Measurements from ENCODE around the gene SRGAP1.

Gene SRGAP1

DNA sequence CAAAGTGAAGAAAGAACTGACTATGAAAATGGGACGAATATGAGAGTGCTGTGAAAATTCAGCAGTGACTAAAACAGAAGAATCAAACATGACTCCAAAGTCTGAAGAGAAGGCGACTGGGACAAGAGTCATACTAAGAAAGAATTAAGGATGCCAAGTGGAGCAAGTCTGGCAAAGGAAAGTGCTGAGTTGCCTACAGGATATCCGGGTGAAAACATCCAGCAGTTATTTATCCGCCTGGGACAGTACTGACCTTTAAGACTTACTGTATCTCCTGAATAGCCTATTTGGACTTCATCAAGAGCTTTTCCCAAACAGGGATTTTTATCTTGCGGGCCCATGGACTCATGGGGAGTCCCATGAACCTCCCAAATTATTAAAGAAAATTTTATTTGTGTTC lies 336.5 kb downstream of the SRGAP1 start:
- CTCF ChIA-PET, result interaction anchor here (0.6 to 1.9 kb wide), 13 partner anchors 18 to 355 kb away, joined by 3 to 8 read pairs (median 4); no protein-coding TSS in a partner anchor
- no peak overlapping the region for H3K4me3 ChIP-seq (ENCODE audit: low read depth, low read length)
- no peaks in the 10 kb centered on the region for H3K9me3 ChIP-seq (ENCODE audit: control insufficient read depth, insufficient read depth, low read depth, low read length)
- no peaks in the 10 kb centered on the region for H3K36me3 ChIP-seq (ENCODE audit: control insufficient read depth in 2 of 2, insufficient read depth in 1 of 2, low read length in 2 of 2)
- no peak overlapping the region for H3K27ac ChIP-seq (ENCODE audit: extremely low read depth, low read depth, low read length)
- TF ChIP-seq, protein P1, sequence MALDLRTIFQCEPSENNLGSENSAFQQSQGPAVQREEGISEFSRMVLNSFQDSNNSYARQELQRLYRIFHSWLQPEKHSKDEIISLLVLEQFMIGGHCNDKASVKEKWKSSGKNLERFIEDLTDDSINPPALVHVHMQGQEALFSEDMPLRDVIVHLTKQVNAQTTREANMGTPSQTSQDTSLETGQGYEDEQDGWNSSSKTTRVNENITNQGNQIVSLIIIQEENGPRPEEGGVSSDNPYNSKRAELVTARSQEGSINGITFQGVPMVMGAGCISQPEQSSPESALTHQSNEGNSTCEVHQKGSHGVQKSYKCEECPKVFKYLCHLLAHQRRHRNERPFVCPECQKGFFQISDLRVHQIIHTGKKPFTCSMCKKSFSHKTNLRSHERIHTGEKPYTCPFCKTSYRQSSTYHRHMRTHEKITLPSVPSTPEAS (tag by site-specific recombination; IDR thresholded peaks at IDR 0.05), result no peak
- TF ChIP-seq, protein P2, sequence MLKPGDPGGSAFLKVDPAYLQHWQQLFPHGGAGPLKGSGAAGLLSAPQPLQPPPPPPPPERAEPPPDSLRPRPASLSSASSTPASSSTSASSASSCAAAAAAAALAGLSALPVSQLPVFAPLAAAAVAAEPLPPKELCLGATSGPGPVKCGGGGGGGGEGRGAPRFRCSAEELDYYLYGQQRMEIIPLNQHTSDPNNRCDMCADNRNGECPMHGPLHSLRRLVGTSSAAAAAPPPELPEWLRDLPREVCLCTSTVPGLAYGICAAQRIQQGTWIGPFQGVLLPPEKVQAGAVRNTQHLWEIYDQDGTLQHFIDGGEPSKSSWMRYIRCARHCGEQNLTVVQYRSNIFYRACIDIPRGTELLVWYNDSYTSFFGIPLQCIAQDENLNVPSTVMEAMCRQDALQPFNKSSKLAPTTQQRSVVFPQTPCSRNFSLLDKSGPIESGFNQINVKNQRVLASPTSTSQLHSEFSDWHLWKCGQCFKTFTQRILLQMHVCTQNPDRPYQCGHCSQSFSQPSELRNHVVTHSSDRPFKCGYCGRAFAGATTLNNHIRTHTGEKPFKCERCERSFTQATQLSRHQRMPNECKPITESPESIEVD (tag by site-specific recombination; IDR thresholded peaks at IDR 0.05), result no peak
- no peak for TF ChIP-seq ZNF623 (tag by site-specific recombination; IDR thresholded peaks at IDR 0.05)
- TF ChIP-seq ZNF510 (tag by site-specific recombination; IDR thresholded peaks at IDR 0.05; ENCODE audit: insufficient replicate concordance), result no peak
- no peak for TF ChIP-seq GLI2 (tag by site-specific recombination; IDR thresholded peaks at IDR 0.05; ENCODE audit: borderline replicate concordance, low read depth)
- TF ChIP-seq, protein P3, sequence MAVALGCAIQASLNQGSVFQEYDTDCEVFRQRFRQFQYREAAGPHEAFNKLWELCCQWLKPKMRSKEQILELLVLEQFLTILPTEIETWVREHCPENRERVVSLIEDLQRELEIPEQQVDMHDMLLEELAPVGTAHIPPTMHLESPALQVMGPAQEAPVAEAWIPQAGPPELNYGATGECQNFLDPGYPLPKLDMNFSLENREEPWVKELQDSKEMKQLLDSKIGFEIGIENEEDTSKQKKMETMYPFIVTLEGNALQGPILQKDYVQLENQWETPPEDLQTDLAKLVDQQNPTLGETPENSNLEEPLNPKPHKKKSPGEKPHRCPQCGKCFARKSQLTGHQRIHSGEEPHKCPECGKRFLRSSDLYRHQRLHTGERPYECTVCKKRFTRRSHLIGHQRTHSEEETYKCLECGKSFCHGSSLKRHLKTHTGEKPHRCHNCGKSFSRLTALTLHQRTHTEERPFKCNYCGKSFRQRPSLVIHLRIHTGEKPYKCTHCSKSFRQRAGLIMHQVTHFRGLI (tag by site-specific recombination; IDR thresholded peaks at IDR 0.05), result no peak
- TF ChIP-seq ZNF707 (tag by site-specific recombination; IDR thresholded peaks at IDR 0.05), result no peak
- TF ChIP-seq ZNF184 (tag by site-specific recombination; IDR thresholded peaks at IDR 0.05), result no peak
- no peak for TF ChIP-seq ZEB2 (tag by site-specific recombination; IDR thresholded peaks at IDR 0.05)
- TF ChIP-seq SP2 (tag by site-specific recombination; IDR thresholded peaks at IDR 0.05), result no peak
- no peak for TF ChIP-seq ZNF426 (tag by site-specific recombination; IDR thresholded peaks at IDR 0.05)
- TF ChIP-seq ZNF266 (tag by site-specific recombination; IDR thresholded peaks at IDR 0.05; ENCODE audit: low read depth), result no peak
- no peak for TF ChIP-seq ZNF558 (tag by site-specific recombination; IDR thresholded peaks at IDR 0.05)
- TF ChIP-seq ZNF248 (tag by site-specific recombination; IDR thresholded peaks at IDR 0.05), result no peak
- no peak for TF ChIP-seq ZNF837 (tag by site-specific recombination; IDR thresholded peaks at IDR 0.05)
- POLR2A ChIA-PET, result no interaction called here
- no peaks in the 10 kb centered on the region for H3K4me1 ChIP-seq (ENCODE audit: control insufficient read depth, insufficient read depth, low read length)

DNA sequence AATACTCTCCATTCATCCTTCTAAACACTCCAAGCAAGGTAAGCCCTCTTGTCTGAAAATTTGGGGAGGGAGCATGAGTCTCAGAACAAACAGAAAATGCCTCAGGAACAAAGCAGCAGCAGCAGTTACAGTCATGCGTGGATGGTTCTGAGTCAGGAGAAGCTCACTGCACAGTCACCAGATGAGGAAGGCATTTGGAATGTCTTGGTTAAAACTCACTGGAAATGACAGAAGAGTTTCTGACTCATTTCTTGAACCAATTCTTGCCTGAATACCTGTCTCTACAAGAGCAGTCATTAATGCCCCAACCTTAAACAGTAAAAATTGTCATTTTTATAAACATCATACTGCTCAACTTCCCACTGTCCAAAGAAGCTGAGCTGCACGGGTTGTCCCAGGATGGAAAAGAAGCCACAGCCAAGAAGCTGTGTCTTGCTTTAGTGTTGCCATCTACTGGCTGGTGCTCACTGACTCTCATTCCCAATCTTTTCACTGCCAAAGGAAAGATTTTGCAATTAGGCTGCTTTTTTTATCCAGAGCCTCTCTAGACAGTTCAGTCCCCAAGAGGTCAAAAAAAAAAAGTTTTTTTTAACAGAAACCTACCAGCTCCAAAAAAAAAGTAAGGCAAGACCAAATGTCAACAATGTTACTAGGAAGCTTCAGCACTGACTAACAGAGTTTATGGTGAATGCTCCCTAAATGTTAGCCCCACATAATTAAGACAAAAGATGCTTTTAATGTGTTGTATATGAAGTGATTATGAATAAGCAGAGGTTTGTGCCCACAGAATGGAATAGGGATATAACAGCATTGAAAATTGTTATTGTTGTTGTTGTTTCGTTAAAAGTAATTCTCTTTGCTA lies 337.2 kb downstream of the SRGAP1 start:
- no peak overlapping the region for H3K4me3 ChIP-seq (ENCODE audit: low read depth, low read length)
- CTCF ChIA-PET, result interaction anchor here (0.6 to 1.8 kb wide), 19 partner anchors 18 to 355 kb away, joined by 3 to 11 read pairs (median 4); no protein-coding TSS in a partner anchor
- TF ChIP-seq IKZF3 (tag by site-specific recombination; IDR thresholded peaks at IDR 0.05), result peak; percentile 47
- TF ChIP-seq ZNF776 (tag by site-specific recombination; IDR thresholded peaks at IDR 0.05; ENCODE audit: borderline replicate concordance), result no peak
- 0 out of 2 replicates have a peak, but pooled peaks have one; percentile 33 for TF ChIP-seq ZNF335 (tag by site-specific recombination; conservative IDR thresholded peaks at IDR 0.05)
- TF ChIP-seq ZNF654 (tag by site-specific recombination; IDR thresholded peaks at IDR 0.05; ENCODE audit: low read depth), result peak; percentile 79
- TF ChIP-seq ZNF404 (tag by site-specific recombination; IDR thresholded peaks at IDR 0.05), result no peak
- TF ChIP-seq ZNF23 (tag by site-specific recombination; IDR thresholded peaks at IDR 0.05; ENCODE audit: borderline replicate concordance), result no peak
- TF ChIP-seq ZNF394 (tag by site-specific recombination; IDR thresholded peaks at IDR 0.05; ENCODE audit: borderline replicate concordance), result peak; percentile 16; the same call in 1 of the 2 replicates
- no peak for TF ChIP-seq ZNF585B (tag by site-specific recombination; IDR thresholded peaks at IDR 0.05)
- peak; percentile 67; the same call in 1 of the 2 replicates for TF ChIP-seq ZNF10 (tag by site-specific recombination; IDR thresholded peaks at IDR 0.05)
- no peak for TF ChIP-seq ZBTB20 (tag by site-specific recombination; IDR thresholded peaks at IDR 0.05)
- no peak for TF ChIP-seq ZNF416 (tag by site-specific recombination; IDR thresholded peaks at IDR 0.05)
- TF ChIP-seq CTCF (tag by site-specific recombination; IDR thresholded peaks at IDR 0.05), result peak; percentile 24; the same call in 1 of the 2 replicates
- TF ChIP-seq ZNF548 (tag by site-specific recombination; IDR thresholded peaks at IDR 0.05), result no peak
- no peak for TF ChIP-seq ZNF302 (tag by site-specific recombination; IDR thresholded peaks at IDR 0.05; ENCODE audit: low read depth)
- TF ChIP-seq ZNF174 (tag by site-specific recombination; IDR thresholded peaks at IDR 0.05), result no peak

More for the DNA sequence above, 337.2 kb downstream of the SRGAP1 start:
- Histone ChIP-seq H3K4me1 (ENCODE audit: control insufficient read depth, insufficient read depth, low read length) (no peaks in the 10 kb centered on the region), H3K27ac (ENCODE audit: extremely low read depth, low read depth, low read length) (no peak overlapping the region), H3K9me3 (ENCODE audit: control insufficient read depth, insufficient read depth, low read depth, low read length) (no peaks in the 10 kb centered on the region), H3K36me3 (ENCODE audit: control insufficient read depth in 2 of 2, insufficient read depth in 1 of 2, low read length in 2 of 2) (no peaks in the 10 kb centered on the region)
- POLR2A ChIA-PET, result no interaction called here
